ENCODE results near the gene CASP2. TPM values are rescaled to one million over a fixed set of nuclear protein-coding genes. Genes with fewer than 3 reads are reported as not detected.

Gene CASP2
- total and polyA plus RNA-seq, 4 donors: 3.4 to 11.3 (median 4.1) TPM

- no peak for TF ChIP-seq NR2F2 (IDR thresholded peaks at IDR 0.05)
- no peak for TF ChIP-seq GABPA (IDR thresholded peaks at IDR 0.05 in 1 of 2, conservative IDR thresholded peaks at IDR 0.05 in 1 of 2)
- no peak for TF ChIP-seq FOXA1 (IDR thresholded peaks at IDR 0.05)
Observed at GRCh38 chr7:143280160-143280559, 8.0 kb upstream of the CASP2 start (continued).

DNA sequence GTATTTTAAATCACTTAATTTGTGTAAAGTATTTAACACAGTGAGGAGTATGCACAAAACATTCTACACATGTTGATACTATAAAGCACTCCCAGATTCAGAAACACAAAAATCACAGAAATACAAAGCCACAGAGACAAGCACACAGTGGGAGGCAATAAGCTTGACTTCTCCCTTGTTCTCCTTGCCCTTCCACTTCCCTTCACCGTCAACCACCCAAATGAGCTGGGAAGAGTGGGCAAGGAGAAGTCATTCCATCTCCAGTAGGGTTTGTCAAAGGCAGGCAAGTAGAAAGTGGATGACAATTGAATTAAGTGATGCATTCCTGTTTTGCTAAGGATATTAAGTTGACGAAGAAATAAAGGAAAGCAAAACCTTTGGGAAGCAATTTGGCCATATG is 7.6 kb upstream of the CASP2 start:
- Histone ChIP-seq H3K27me3 (ENCODE audit: control insufficient read depth in 4 of 4, insufficient read depth in 4 of 4, low read length in 3 of 4) (no peaks in the 10 kb centered on the region), H3K4me3 (ENCODE audit: low read depth in 1 of 3, low read length in 3 of 3) (no peak overlapping the region), H3K27ac (ENCODE audit: low read depth in 1 of 2, low read length in 2 of 2) (no peak overlapping the region), H3K36me3 (ENCODE audit: control insufficient read depth in 4 of 4, insufficient read depth in 3 of 4, low read depth in 1 of 4, low read length in 3 of 4) (no peaks in the 10 kb centered on the region), H3K9ac (ENCODE audit: low read depth in 1 of 2, low read length in 2 of 2) (no peak overlapping the region), H3K9me3 (ENCODE audit: control insufficient read depth in 4 of 4, low read length in 3 of 4) (no peaks in the 10 kb centered on the region), H3K4me1 (ENCODE audit: control insufficient read depth in 4 of 4, insufficient read depth in 4 of 4, low read length in 3 of 4) (peaks cover 0 to 17% (median 8%) of the 10 kb centered on the region in 4 donors)
- 86% methylated on average over 2 of the region's 2 CpGs for WGBS
- no peak for DNase-seq (ENCODE audit: low spot score)
- TF ChIP-seq, protein P1, sequence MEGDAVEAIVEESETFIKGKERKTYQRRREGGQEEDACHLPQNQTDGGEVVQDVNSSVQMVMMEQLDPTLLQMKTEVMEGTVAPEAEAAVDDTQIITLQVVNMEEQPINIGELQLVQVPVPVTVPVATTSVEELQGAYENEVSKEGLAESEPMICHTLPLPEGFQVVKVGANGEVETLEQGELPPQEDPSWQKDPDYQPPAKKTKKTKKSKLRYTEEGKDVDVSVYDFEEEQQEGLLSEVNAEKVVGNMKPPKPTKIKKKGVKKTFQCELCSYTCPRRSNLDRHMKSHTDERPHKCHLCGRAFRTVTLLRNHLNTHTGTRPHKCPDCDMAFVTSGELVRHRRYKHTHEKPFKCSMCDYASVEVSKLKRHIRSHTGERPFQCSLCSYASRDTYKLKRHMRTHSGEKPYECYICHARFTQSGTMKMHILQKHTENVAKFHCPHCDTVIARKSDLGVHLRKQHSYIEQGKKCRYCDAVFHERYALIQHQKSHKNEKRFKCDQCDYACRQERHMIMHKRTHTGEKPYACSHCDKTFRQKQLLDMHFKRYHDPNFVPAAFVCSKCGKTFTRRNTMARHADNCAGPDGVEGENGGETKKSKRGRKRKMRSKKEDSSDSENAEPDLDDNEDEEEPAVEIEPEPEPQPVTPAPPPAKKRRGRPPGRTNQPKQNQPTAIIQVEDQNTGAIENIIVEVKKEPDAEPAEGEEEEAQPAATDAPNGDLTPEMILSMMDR (IDR thresholded peaks at IDR 0.05; ENCODE audit: low read depth, low read length, missing input control): no peak
- TF ChIP-seq JUND (IDR thresholded peaks at IDR 0.05) (no peak), RXRA (IDR thresholded peaks at IDR 0.05) (no peak), HNF4A (conservative IDR thresholded peaks at IDR 0.05) (no peak), YY1 (IDR thresholded peaks at IDR 0.05) (no peak)

- Histone ChIP-seq H3K4me3 (ENCODE audit: low read depth in 1 of 3, low read length in 3 of 3) (no peak overlapping the region), H3K36me3 (ENCODE audit: control insufficient read depth in 4 of 4, insufficient read depth in 3 of 4, low read depth in 1 of 4, low read length in 3 of 4) (no peaks in the 10 kb centered on the region), H3K27ac (ENCODE audit: low read depth in 1 of 2, low read length in 2 of 2) (no peak overlapping the region), H3K27me3 (ENCODE audit: control insufficient read depth in 4 of 4, insufficient read depth in 4 of 4, low read length in 3 of 4) (no peaks in the 10 kb centered on the region), H3K4me1 (ENCODE audit: control insufficient read depth in 4 of 4, insufficient read depth in 4 of 4, low read length in 3 of 4) (peaks cover 0 to 24% (median 14%) of the 10 kb centered on the region in 4 donors), H3K9me3 (ENCODE audit: control insufficient read depth in 4 of 4, low read length in 3 of 4) (no peaks in the 10 kb centered on the region), H3K9ac (ENCODE audit: low read depth in 1 of 2, low read length in 2 of 2) (no peak overlapping the region)
- no peak for DNase-seq (ENCODE audit: low spot score)
- TF ChIP-seq RAD21 (IDR thresholded peaks at IDR 0.05) (no peak), HNF4A (conservative IDR thresholded peaks at IDR 0.05) (no peak), EGR1 (IDR thresholded peaks at IDR 0.05; ENCODE audit: low read depth in 2 of 2) (no peak), FOXA1 (IDR thresholded peaks at IDR 0.05) (no peak), JUND (IDR thresholded peaks at IDR 0.05) (no peak)
- WGBS: 93% methylated on average over 2 of the region's 2 CpGs
Observed at GRCh38 chr7:143281529-143281928, 6.6 kb upstream of the CASP2 start.

- no peak for DNase-seq (ENCODE audit: low spot score)
- H3K9ac ChIP-seq (ENCODE audit: low read depth in 1 of 2, low read length in 2 of 2): no peak overlapping the region
- no peaks in the 10 kb centered on the region for H3K27me3 ChIP-seq (ENCODE audit: control insufficient read depth in 4 of 4, insufficient read depth in 4 of 4, low read length in 3 of 4)
- no peaks in the 10 kb centered on the region for H3K9me3 ChIP-seq (ENCODE audit: control insufficient read depth in 4 of 4, low read length in 3 of 4)
- no peak overlapping the region for H3K4me3 ChIP-seq (ENCODE audit: low read depth in 1 of 3, low read length in 3 of 3)
- no peak overlapping the region for H3K27ac ChIP-seq (ENCODE audit: low read depth in 1 of 2, low read length in 2 of 2)
- H3K4me1 ChIP-seq (ENCODE audit: control insufficient read depth in 4 of 4, insufficient read depth in 4 of 4, low read length in 3 of 4): peaks cover 0 to 24% (median 14%) of the 10 kb centered on the region in 4 donors
- no peak for TF ChIP-seq JUND (IDR thresholded peaks at IDR 0.05)
- no peak for TF ChIP-seq MAX (IDR thresholded peaks at IDR 0.05)
- no peak for TF ChIP-seq FOXA2 (IDR thresholded peaks at IDR 0.05)
- no peak for TF ChIP-seq YY1 (IDR thresholded peaks at IDR 0.05)
- no peaks in the 10 kb centered on the region for H3K36me3 ChIP-seq (ENCODE audit: control insufficient read depth in 4 of 4, insufficient read depth in 3 of 4, low read depth in 1 of 4, low read length in 3 of 4)
- 96% methylated on average over 8 of the region's 8 CpGs for WGBS
Observed at GRCh38 chr7:143282124-143282523, 6.0 kb upstream of the CASP2 start.

Measured in liver (tissue), 9 donors.